ENCODE measurements around the gene HTT-AS. TPM values are rescaled to one million over a fixed set of nuclear protein-coding genes. Genes with fewer than 3 reads are reported as not detected.

Gene HTT-AS
- total RNA-seq, 1 donor from 2014 or later = not detected

GRCh38 chr4:3077796-3078195 is 3.5 kb upstream of the HTT-AS start:
- TF ChIP-seq CTCF (IDR thresholded peaks at IDR 0.05) = no peak
- peaks cover 27% of the 10 kb centered on the region for H3K4me1 ChIP-seq
- intact Hi-C loops (cut with DNase I) = loop anchor here (10.0 kb wide), 1 partner anchor 207 kb away; no protein-coding TSS in a partner anchor
- DNase-seq = no peak
- no peak overlapping the region for H3K27ac ChIP-seq
- H3K27me3 ChIP-seq = no peaks in the 10 kb centered on the region
- no peaks in the 10 kb centered on the region for H3K9me3 ChIP-seq
- H3K4me3 ChIP-seq = no peak overlapping the region
- H3K36me3 ChIP-seq = no peaks in the 10 kb centered on the region
- ATAC-seq = no peak

- ATAC-seq = no peak
- H3K27ac ChIP-seq = peak overlapping the region; percentile 3
These were observed 1.3 kb upstream of the HTT-AS start for GRCh38 chr4:3075652-3075981.

GRCh38 chr4:3074846-3075651 is 711 bp upstream of the HTT-AS start:
- TF ChIP-seq CTCF (IDR thresholded peaks at IDR 0.05) = no peak
- Histone ChIP-seq H3K27me3 (no peaks in the 10 kb centered on the region), H3K36me3 (no peaks in the 10 kb centered on the region), H3K4me1 (peaks cover 27% of the 10 kb centered on the region), H3K4me3 (peak overlapping the region; percentile 81), H3K9me3 (no peaks in the 10 kb centered on the region), H3K27ac (peak overlapping the region; percentile 86)
- intact Hi-C loops (cut with DNase I) = loop anchor here (10.0 kb wide), 1 partner anchor 210 kb away; no protein-coding TSS in a partner anchor
- peak; percentile 89 for DNase-seq
- peak; percentile 28 for ATAC-seq

More at GRCh38 chr4:3075652-3075981, 1.3 kb upstream of the HTT-AS start:
- no peak for DNase-seq
- H3K4me3 ChIP-seq = peak overlapping the region; percentile 81
- peaks cover 27% of the 10 kb centered on the region for H3K4me1 ChIP-seq
- H3K27me3 ChIP-seq = no peaks in the 10 kb centered on the region
- no peak for TF ChIP-seq CTCF (IDR thresholded peaks at IDR 0.05)
- H3K36me3 ChIP-seq = no peaks in the 10 kb centered on the region
- no peaks in the 10 kb centered on the region for H3K9me3 ChIP-seq
- intact Hi-C loops (cut with DNase I) = loop anchor here (10.0 kb wide), 1 partner anchor 209 kb away; no protein-coding TSS in a partner anchor

GRCh38 chr4:3073158-3074077 is 920 bp downstream of the HTT-AS start:
- ATAC-seq = no peak
- no peak for DNase-seq

More at GRCh38 chr4:3073158-3074077, 920 bp downstream of the HTT-AS start:
- TF ChIP-seq CTCF (IDR thresholded peaks at IDR 0.05) = peak; percentile 6
- intact Hi-C loops (cut with DNase I) = loop anchor here (10.0 kb wide), 1 partner anchor 211 kb away; no protein-coding TSS in a partner anchor
- H3K27me3 ChIP-seq = no peaks in the 10 kb centered on the region
- H3K36me3 ChIP-seq = no peaks in the 10 kb centered on the region
- peak overlapping the region; percentile 81 for H3K4me3 ChIP-seq
- H3K9me3 ChIP-seq = no peaks in the 10 kb centered on the region
- peaks cover 18% of the 10 kb centered on the region for H3K4me1 ChIP-seq
- H3K27ac ChIP-seq = no peak overlapping the region
